Gastroesophageal sphincter (tissue), 3 donors: ENCODE results near the gene PAX3.

Experiments
- POLR2A ChIP-seq, 2 donors: fragments of 450-650 bp; IDR thresholded peaks; one replicate each; pipeline ENCODE4 v1.6.1; 2017; ENCODE audit warnings: antibody characterized with exemption in 2 of 2, mild to moderate bottlenecking in 2 of 2, moderate library complexity in 1 of 2
- POLR2AphosphoS5 ChIP-seq: sonication (generic); formaldehyde crosslinking; IDR thresholded peaks from one replicate; pipeline ENCODE4 v1.6.1; 2017; ENCODE audit warnings: antibody characterized with exemption
- TF ChIP-seq, protein P1 (sequence below), 4 experiments: fragments of 200-600 bp in 2 of 4; fragments of 450-650 bp in 2 of 4; sonication (generic) in 1 of 4; IDR thresholded peaks; one replicate each; pipeline ENCODE4 v1.5.1; 2017 to 2019; ENCODE audit warnings: antibody characterized with exemption in 4 of 4, mild to moderate bottlenecking in 2 of 4, moderate library complexity in 2 of 4

DNA sequence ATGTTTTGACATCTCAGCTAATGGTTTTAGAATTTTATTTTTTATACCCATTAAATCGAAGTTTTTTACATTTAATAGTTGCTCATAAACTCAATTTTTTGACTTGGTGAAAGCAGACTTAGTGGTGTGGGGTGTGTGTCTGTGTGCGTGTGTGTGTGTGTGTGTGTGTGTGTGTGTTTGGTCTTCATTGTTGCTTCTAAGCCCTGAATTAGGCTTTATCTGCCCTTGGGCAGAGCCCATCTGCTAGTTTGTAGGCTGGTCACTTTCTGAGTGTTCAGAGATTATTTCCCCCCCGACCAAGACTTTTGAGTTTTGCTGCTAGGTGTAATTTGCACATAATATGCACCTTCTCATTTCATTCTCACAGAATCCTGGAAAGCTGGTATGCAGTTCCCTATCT lies 14.3 kb downstream of the PAX3 start:
- TF ChIP-seq, protein P1, sequence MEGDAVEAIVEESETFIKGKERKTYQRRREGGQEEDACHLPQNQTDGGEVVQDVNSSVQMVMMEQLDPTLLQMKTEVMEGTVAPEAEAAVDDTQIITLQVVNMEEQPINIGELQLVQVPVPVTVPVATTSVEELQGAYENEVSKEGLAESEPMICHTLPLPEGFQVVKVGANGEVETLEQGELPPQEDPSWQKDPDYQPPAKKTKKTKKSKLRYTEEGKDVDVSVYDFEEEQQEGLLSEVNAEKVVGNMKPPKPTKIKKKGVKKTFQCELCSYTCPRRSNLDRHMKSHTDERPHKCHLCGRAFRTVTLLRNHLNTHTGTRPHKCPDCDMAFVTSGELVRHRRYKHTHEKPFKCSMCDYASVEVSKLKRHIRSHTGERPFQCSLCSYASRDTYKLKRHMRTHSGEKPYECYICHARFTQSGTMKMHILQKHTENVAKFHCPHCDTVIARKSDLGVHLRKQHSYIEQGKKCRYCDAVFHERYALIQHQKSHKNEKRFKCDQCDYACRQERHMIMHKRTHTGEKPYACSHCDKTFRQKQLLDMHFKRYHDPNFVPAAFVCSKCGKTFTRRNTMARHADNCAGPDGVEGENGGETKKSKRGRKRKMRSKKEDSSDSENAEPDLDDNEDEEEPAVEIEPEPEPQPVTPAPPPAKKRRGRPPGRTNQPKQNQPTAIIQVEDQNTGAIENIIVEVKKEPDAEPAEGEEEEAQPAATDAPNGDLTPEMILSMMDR (IDR thresholded peaks at IDR 0.05) = no peak
- TF ChIP-seq POLR2A (IDR thresholded peaks at IDR 0.05) (no peak), POLR2AphosphoS5 (no peak)
